ENCODE measurements around the gene FURIN. TPM values are rescaled to one million over a fixed set of nuclear protein-coding genes. Genes with fewer than 3 reads are reported as not detected.

Gene FURIN
- total RNA-seq, 2 experiments from 2014 or later, result 4.9 to 10.3 TPM

GRCh38 chr15:90889736-90890456, 21.5 kb downstream of the FURIN start:
- no peak for DNase-seq (ENCODE audit: low spot score)
- H2AFZ ChIP-seq (ENCODE audit: low read length), result no peak overlapping the region
- no peak overlapping the region for H3K4me3 ChIP-seq (ENCODE audit: low read depth, low read length, poor library complexity, severe bottlenecking)
- TF ChIP-seq CTCF (conservative IDR thresholded peaks at IDR 0.05; ENCODE audit: low read length), result no peak
- TF ChIP-seq EZH2phosphoT487 (IDR thresholded peaks at IDR 0.05; ENCODE audit: borderline replicate concordance, low read depth, low read length), result no peak
- no peaks in the 10 kb centered on the region for H3K36me3 ChIP-seq (ENCODE audit: insufficient read depth, low read length)
- H4K20me1 ChIP-seq (ENCODE audit: insufficient read depth, low read length), result no peaks in the 10 kb centered on the region
- intact Hi-C loops (cut with micrococcal nuclease; ENCODE audit: unreplicated experiment), result loop anchor here (5.0 kb wide), 2 partner anchors 173 to 408 kb away; partner anchors contain the start of gene BLM
- peaks cover 12% of the 10 kb centered on the region for H3K4me1 ChIP-seq (ENCODE audit: insufficient read depth, low read length, poor library complexity, severe bottlenecking)
- POLR2A ChIA-PET, result interaction anchor here (1.1 kb wide), 1 partner anchor 102 kb away, joined by 4 read pairs; no protein-coding TSS in a partner anchor
- H3K9me2 ChIP-seq (ENCODE audit: insufficient read depth, low read length), result no peaks in the 10 kb centered on the region
- no TSS peak for BruUV-seq (replicated peaks)
- no peak overlapping the region for H3K27ac ChIP-seq (ENCODE audit: low read depth, low read length, poor library complexity, severe bottlenecking)
- no peaks in the 10 kb centered on the region for H3K79me2 ChIP-seq (ENCODE audit: insufficient read depth, low read depth, low read length)
- no peaks in the 10 kb centered on the region for H3K9me3 ChIP-seq (ENCODE audit: low read length)
- CTCF ChIA-PET (ENCODE audit: unreplicated experiment), result no interaction called here
- no peak overlapping the region for H3K4me2 ChIP-seq (ENCODE audit: low read length)

GRCh38 chr15:90890839-90891238, 22.5 kb downstream of the FURIN start:
- intact Hi-C loops (cut with micrococcal nuclease; ENCODE audit: unreplicated experiment), result no loop called here
- ChIA-PET CTCF (ENCODE audit: unreplicated experiment) (interaction anchor here (0.6 kb wide), 2 partner anchors 35 to 251 kb away, joined by 3 read pairs; no protein-coding TSS in a partner anchor), POLR2A (interaction anchor here (0.6 to 1.1 kb wide), 2 partner anchors 52 to 118 kb away, joined by 3 read pairs; no protein-coding TSS in a partner anchor)
- no peak for TF ChIP-seq EZH2phosphoT487 (IDR thresholded peaks at IDR 0.05; ENCODE audit: borderline replicate concordance, low read depth, low read length)
- Histone ChIP-seq H3K36me3 (ENCODE audit: insufficient read depth, low read length) (peaks cover 3% of the 10 kb centered on the region; the same call in 1 of the 2 replicates), H3K27ac (ENCODE audit: low read depth, low read length, poor library complexity, severe bottlenecking) (no peak overlapping the region), H3K79me2 (ENCODE audit: insufficient read depth, low read depth, low read length) (no peaks in the 10 kb centered on the region), H3K4me2 (ENCODE audit: low read length) (no peak overlapping the region), H3K4me3 (ENCODE audit: low read depth, low read length, poor library complexity, severe bottlenecking) (no peak overlapping the region), H4K20me1 (ENCODE audit: insufficient read depth, low read length) (no peaks in the 10 kb centered on the region), H3K9me2 (ENCODE audit: insufficient read depth, low read length) (no peaks in the 10 kb centered on the region), H3K4me1 (ENCODE audit: insufficient read depth, low read length, poor library complexity, severe bottlenecking) (peaks cover 6% of the 10 kb centered on the region), H2AFZ (ENCODE audit: low read length) (no peak overlapping the region), H3K9me3 (ENCODE audit: low read length) (no peaks in the 10 kb centered on the region)
- DNase-seq (ENCODE audit: low spot score), result no peak
- no TSS peak for BruUV-seq (replicated peaks)

GRCh38 chr15:90891346-90891949, 23.1 kb downstream of the FURIN start:
- Histone ChIP-seq H3K4me3 (ENCODE audit: low read depth, low read length, poor library complexity, severe bottlenecking) (no peak overlapping the region), H3K36me3 (ENCODE audit: insufficient read depth, low read length) (peaks cover 4% of the 10 kb centered on the region; the same call in 1 of the 2 replicates), H3K4me1 (ENCODE audit: insufficient read depth, low read length, poor library complexity, severe bottlenecking) (peaks cover 5% of the 10 kb centered on the region), H3K9me2 (ENCODE audit: insufficient read depth, low read length) (no peaks in the 10 kb centered on the region), H4K20me1 (ENCODE audit: insufficient read depth, low read length) (no peaks in the 10 kb centered on the region), H3K9me3 (ENCODE audit: low read length) (no peaks in the 10 kb centered on the region), H2AFZ (ENCODE audit: low read length) (no peak overlapping the region), H3K27ac (ENCODE audit: low read depth, low read length, poor library complexity, severe bottlenecking) (no peak overlapping the region), H3K4me2 (ENCODE audit: low read length) (no peak overlapping the region), H3K79me2 (ENCODE audit: insufficient read depth, low read depth, low read length) (no peaks in the 10 kb centered on the region)
- TF ChIP-seq EZH2phosphoT487 (IDR thresholded peaks at IDR 0.05; ENCODE audit: borderline replicate concordance, low read depth, low read length) (no peak), CTCF (conservative IDR thresholded peaks at IDR 0.05; ENCODE audit: low read length) (no peak)
- ChIA-PET CTCF (ENCODE audit: unreplicated experiment) (interaction anchor here (0.6 kb wide), 1 partner anchor 250 kb away, joined by 3 read pairs; no protein-coding TSS in a partner anchor), POLR2A (interaction anchor here (0.6 to 1.1 kb wide), 2 partner anchors 52 to 119 kb away, joined by 3 read pairs; no protein-coding TSS in a partner anchor)
- intact Hi-C loops (cut with micrococcal nuclease; ENCODE audit: unreplicated experiment), result no loop called here
- BruUV-seq (replicated peaks), result no TSS peak
- no peak for DNase-seq (ENCODE audit: low spot score)
